SK-N-SH (cell line): ENCODE data around the gene LIPE.

Experiments used
- CTCF ChIP-seq: fragments of 200-600 bp; sonication (generic); IDR thresholded peaks from 2 replicates; pipeline ENCODE4 v1.6.1; 2017; ENCODE audit warnings: antibody characterized with exemption, mild to moderate bottlenecking, moderate library complexity
- EP300 ChIP-seq, 2 experiments: IDR thresholded peaks; 2 replicates each; pipeline versions ENCODE4 v1.4.0 to v1.6.1; 2012; ENCODE audit warnings: borderline replicate concordance in 1 of 2, low read depth in 1 of 2, low read length in 1 of 2
- FOXM1 ChIP-seq: IDR thresholded peaks from 2 replicates; pipeline ENCODE4 v1.4.0; 2012; ENCODE audit warnings: low read depth, mild to moderate bottlenecking
- RFX5 ChIP-seq: IDR thresholded peaks from 2 replicates; pipeline ENCODE4 v1.6.1; 2012; ENCODE audit warnings: mild to moderate bottlenecking, improper control_type of control experiment, low read length
- SIN3A ChIP-seq: IDR thresholded peaks from 2 replicates; pipeline ENCODE4 v1.6.1; 2012; ENCODE audit warnings: low read depth, mild to moderate bottlenecking, low read length, moderate library complexity, borderline replicate concordance
- TEAD4 ChIP-seq: IDR thresholded peaks from 2 replicates; pipeline ENCODE4 v1.4.0; 2012; ENCODE audit warnings: mild to moderate bottlenecking, borderline replicate concordance; ENCODE audit not compliant: insufficient read depth

DNA sequence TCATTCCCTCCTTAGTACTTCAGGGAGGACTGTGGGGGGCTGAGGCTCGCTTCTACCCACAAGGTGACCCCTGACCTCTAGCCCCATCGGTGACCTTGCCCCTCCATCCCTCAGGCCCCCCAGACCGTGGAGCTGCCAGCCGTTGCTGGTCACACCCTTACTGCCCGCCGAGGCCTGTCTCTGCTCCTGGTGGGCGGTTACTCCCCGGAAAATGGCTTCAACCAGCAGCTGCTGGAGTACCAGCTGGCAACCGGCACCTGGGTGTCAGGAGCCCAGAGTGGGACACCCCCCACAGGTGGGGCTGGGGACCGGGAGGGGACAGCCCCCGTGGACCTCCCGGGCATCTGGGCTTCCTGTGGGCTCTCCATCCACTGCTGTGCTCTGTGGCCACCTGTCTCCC, 69.9 kb downstream of the LIPE start:
- TF ChIP-seq CTCF = no peak
- no peak for TF ChIP-seq FOXM1
- no peak for TF ChIP-seq RFX5
- TF ChIP-seq TEAD4 = no peak
- TF ChIP-seq SIN3A = no peak
- TF ChIP-seq EP300 (IDR thresholded peaks at IDR 0.05; ENCODE audit: borderline replicate concordance in 1 of 2, low read depth in 1 of 2, low read length in 1 of 2) = no peak
